Measurements from ENCODE around the gene PPDPF. TPM values are rescaled to one million over a fixed set of nuclear protein-coding genes. Genes with fewer than 3 reads are reported as not detected.

PPDPF gene
- total RNA-seq, 2 experiments from 2014 or later = 34.9 to 117 TPM

GRCh38 chr20:63553933-63554290 lies 33.3 kb downstream of the PPDPF start, which contains the start of gene FNDC11:
FNDC11 (plus strand) TSS chr20:63554159; CDS start chr20:63555664, 1,505 bp downstream.
- POLR2A ChIA-PET = no interaction called here
- DNase-seq (ENCODE audit: low spot score) = peak; percentile 44
- H3K4me2 ChIP-seq (ENCODE audit: low read length) = peak within 1 kb of the TSS; percentile 97
- H3K27ac ChIP-seq (ENCODE audit: low read depth, low read length, poor library complexity, severe bottlenecking) = peak within 1 kb of the TSS; percentile 91
- H4K20me1 ChIP-seq (ENCODE audit: insufficient read depth, low read length) = no peaks in the 10 kb centered on the region
- intact Hi-C loops (cut with micrococcal nuclease; ENCODE audit: unreplicated experiment) = loop anchor here (5.0 kb wide), 1 partner anchor 73 kb away; the partner anchor contains the start of gene GMEB2
- BruUV-seq (replicated peaks) = no TSS peak
- no peaks in the 10 kb centered on the region for H3K36me3 ChIP-seq (ENCODE audit: insufficient read depth, low read length)
- no peaks in the 10 kb centered on the region for H3K79me2 ChIP-seq (ENCODE audit: insufficient read depth, low read depth, low read length)
- H3K4me3 ChIP-seq (ENCODE audit: low read depth, low read length, poor library complexity, severe bottlenecking) = peak within 1 kb of the TSS; percentile 71
- H2AFZ ChIP-seq (ENCODE audit: low read length) = peak within 1 kb of the TSS; percentile 62; the same call in 1 of the 2 replicates
- TF ChIP-seq EZH2phosphoT487 (IDR thresholded peaks at IDR 0.05; ENCODE audit: borderline replicate concordance, low read depth, low read length) (no peak), CTCF (conservative IDR thresholded peaks at IDR 0.05; ENCODE audit: low read length) (no peak)
- no peaks in the 10 kb centered on the region for H3K9me2 ChIP-seq (ENCODE audit: insufficient read depth, low read length)
- H3K9me3 ChIP-seq (ENCODE audit: low read length) = no peaks in the 10 kb centered on the region
- peaks cover 38% of the 10 kb centered on the region for H3K4me1 ChIP-seq (ENCODE audit: insufficient read depth, low read length, poor library complexity, severe bottlenecking)
- CTCF ChIA-PET (ENCODE audit: unreplicated experiment) = interaction anchor here (0.5 kb wide), 1 partner anchor 89 kb away, joined by 4 read pairs; no protein-coding TSS in a partner anchor

- Histone ChIP-seq H4K20me1 (ENCODE audit: insufficient read depth, low read length) (no peaks in the 10 kb centered on the region), H3K79me2 (ENCODE audit: insufficient read depth, low read depth, low read length) (no peaks in the 10 kb centered on the region), H3K36me3 (ENCODE audit: insufficient read depth, low read length) (no peaks in the 10 kb centered on the region), H2AFZ (ENCODE audit: low read length) (no peak overlapping the region), H3K4me1 (ENCODE audit: insufficient read depth, low read length, poor library complexity, severe bottlenecking) (peaks cover 38% of the 10 kb centered on the region), H3K4me3 (ENCODE audit: low read depth, low read length, poor library complexity, severe bottlenecking) (peak overlapping the region; percentile 71), H3K9me2 (ENCODE audit: insufficient read depth, low read length) (no peaks in the 10 kb centered on the region), H3K9me3 (ENCODE audit: low read length) (no peaks in the 10 kb centered on the region), H3K4me2 (ENCODE audit: low read length) (peak overlapping the region; percentile 92), H3K27ac (ENCODE audit: low read depth, low read length, poor library complexity, severe bottlenecking) (no peak overlapping the region)
- intact Hi-C loops (cut with micrococcal nuclease; ENCODE audit: unreplicated experiment) = loop anchor here (5.0 kb wide), 1 partner anchor 73 kb away; the partner anchor contains the start of gene GMEB2
- POLR2A ChIA-PET = interaction anchor here (1.0 kb wide), 1 partner anchor 87 kb away, joined by 3 read pairs; no protein-coding TSS in a partner anchor
- DNase-seq (ENCODE audit: low spot score) = peak; percentile 43
- CTCF ChIA-PET (ENCODE audit: unreplicated experiment) = interaction anchor here (0.5 kb wide), 1 partner anchor 88 kb away, joined by 4 read pairs; no protein-coding TSS in a partner anchor
- BruUV-seq (replicated peaks) = no TSS peak
- TF ChIP-seq EZH2phosphoT487 (IDR thresholded peaks at IDR 0.05; ENCODE audit: borderline replicate concordance, low read depth, low read length) = no peak
- no peak for TF ChIP-seq CTCF (conservative IDR thresholded peaks at IDR 0.05; ENCODE audit: low read length)
These were observed 34.1 kb downstream of the PPDPF start for GRCh38 chr20:63554361-63555278.

Measured in OCI-LY7 (cell line).